DND-41 (cell line): ENCODE measurements around the gene HNRNPR.

Experiments
- CTCF ChIP-seq: IDR thresholded peaks from 2 replicates; pipeline ENCODE4 v1.5.1; 2012; ENCODE audit warnings: borderline replicate concordance, low read length, moderate library complexity, mild to moderate bottlenecking; ENCODE audit not compliant: poor library complexity, severe bottlenecking; ENCODE audit errors: extremely low read depth
- EZH2 ChIP-seq: IDR thresholded peaks from 3 replicates; pipeline ENCODE4 v1.6.1; 2012; ENCODE audit warnings: borderline replicate concordance, low read depth, mild to moderate bottlenecking, moderate library complexity, low read length, inconsistent platforms; ENCODE audit not compliant: severe bottlenecking

GRCh38 chr1:23352096-23352695 lies 8.1 kb upstream of the HNRNPR start:
- no peak for TF ChIP-seq CTCF
- TF ChIP-seq EZH2: no peak
